GM12878 (cell line): ENCODE measurements around the gene ZNF324. TPM values are rescaled to one million over a fixed set of nuclear protein-coding genes. Genes with fewer than 3 reads are reported as not detected.

ENCODE experiments used
- ATF2 ChIP-seq: IDR thresholded peaks from 2 replicates; pipeline ENCODE4 v1.6.1; 2012; ENCODE audit warnings: low read length, inconsistent platforms
- BCL11A ChIP-seq: IDR thresholded peaks from 2 replicates; pipeline ENCODE4 v1.6.1; 2011; ENCODE audit warnings: low read depth, low read length
- CHD1 ChIP-seq: IDR thresholded peaks from 2 replicates; pipeline ENCODE4 v1.6.1; 2012; ENCODE audit warnings: low read depth, low read length, improper control_type of control experiment
- FOS ChIP-seq: IDR thresholded peaks from 3 replicates; pipeline ENCODE4 v1.6.1; 2011; ENCODE audit warnings: borderline replicate concordance; ENCODE audit not compliant: insufficient read length; ENCODE audit errors: extremely low read depth
- MEF2A ChIP-seq: IDR thresholded peaks from 2 replicates; pipeline ENCODE4 v1.6.1; 2011; ENCODE audit warnings: low read depth, mild to moderate bottlenecking, low read length, moderate library complexity; ENCODE audit not compliant: insufficient read depth
- MTA3 ChIP-seq: IDR thresholded peaks from 2 replicates; pipeline ENCODE4 v1.6.1; 2012; ENCODE audit warnings: low read length, inconsistent platforms, borderline replicate concordance
- MXI1 ChIP-seq: fragments of 150-350 bp; IDR thresholded peaks from 2 replicates; pipeline ENCODE4 v1.6.1; 2011; ENCODE audit warnings: low read depth, mild to moderate bottlenecking, inconsistent platforms, low read length, improper control_type of control experiment
- PRDM15 ChIP-seq: fragments of 450-650 bp; formaldehyde crosslinking; IDR thresholded peaks from 2 replicates; pipeline ENCODE4 v1.4.0; 2020; ENCODE audit warnings: mild to moderate bottlenecking, moderate library complexity
- RFX5 ChIP-seq: IDR thresholded peaks from 2 replicates; pipeline ENCODE4 v1.6.1; 2011; ENCODE audit warnings: low read depth, low read length, improper control_type of control experiment
- SREBF2 ChIP-seq: IDR thresholded peaks from 2 replicates; pipeline ENCODE4 v1.6.1; 2012; ENCODE audit warnings: mild to moderate bottlenecking, low read length
- TCF3 ChIP-seq: IDR thresholded peaks from 2 replicates; pipeline ENCODE4 v1.6.1; 2012; ENCODE audit warnings: low read depth, mild to moderate bottlenecking, low read length, borderline replicate concordance; ENCODE audit not compliant: insufficient read depth
- ZZZ3 ChIP-seq: IDR thresholded peaks from 2 replicates; pipeline ENCODE4 v1.6.1; 2011; ENCODE audit warnings: low read depth; ENCODE audit not compliant: control insufficient read depth, insufficient read length
- polyA plus RNA-seq, 11 experiments: library from polyadenylated mRNA; depleted of rRNA in 4 of 11; unstranded in 6 of 11; stranded (reverse) in 5 of 11; fragments of >200 nt; fragmentation: Nextera tagmentation in 4 of 11; fragmentation: Illumina TruSeq in 1 of 11; extraction: Ambion mirVana in 4 of 11; extraction: Trizol in 1 of 11; gene quantifications; 1 replicate in 1 of 11; 2 replicates in 10 of 11; pipeline versions ENCODE4 v1.2.1 to v1.2.3, GENCODE V29; 2011 to 2016; ENCODE audit warnings: inconsistent platforms in 2 of 11, missing spikeins in 2 of 11, low read depth in 1 of 11
- total RNA-seq, 4 experiments: library from RNA; depleted of rRNA in 3 of 4; stranded (reverse); fragments of >200 nt in 3 of 4; fragmentation: Illumina TruSeq in 1 of 4; extraction: Trizol in 1 of 4; gene quantifications; 2 replicates each; pipeline versions ENCODE4 v1.2.1 to v1.2.3, GENCODE V29; 2013 to 2021
- TF ChIP-seq, protein P1 (sequence below): fragments of 150-350 bp; IDR thresholded peaks from 2 replicates; pipeline ENCODE4 v1.6.1; 2014; ENCODE audit warnings: mild to moderate bottlenecking, low read depth, low read length
- TF ChIP-seq, protein P2 (sequence below): IDR thresholded peaks from 2 replicates; pipeline ENCODE4 v1.6.1; 2011; ENCODE audit warnings: borderline replicate concordance, low read depth, mild to moderate bottlenecking, moderate library complexity, mixed read lengths, low read length; ENCODE audit not compliant: insufficient read depth; ENCODE audit errors: extremely low read length
- TF ChIP-seq, protein P3 (sequence below): fragments of 450-650 bp; IDR thresholded peaks from 2 replicates; pipeline ENCODE4 v1.6.1; 2017; ENCODE audit warnings: mild to moderate bottlenecking, moderate library complexity

Gene ZNF324
- total and polyA plus RNA-seq, 10 of the 15 experiments (the other 5 are each of a cell fraction or from before 2014, with no cell fraction given), result 0.71 to 13.9 (median 7.0) TPM

- TF ChIP-seq BCL11A (no peak), CHD1 (0 out of 2 replicates have a peak, but pooled peaks have one; percentile 42), MXI1 (peak; percentile 92), ZZZ3 (no peak), SREBF2 (peak; percentile 48; the same call in 1 of the 2 replicates), MEF2A (peak; percentile 79), MTA3 (peak; percentile 27; the same call in 1 of the 2 replicates), RFX5 (no peak), FOS (no peak), ATF2 (no peak; the same call in 1 of the 2 replicates), TCF3 (peak; percentile 65), PRDM15 (CRISPR knock-in tag) (no peak)
- TF ChIP-seq, protein P1, sequence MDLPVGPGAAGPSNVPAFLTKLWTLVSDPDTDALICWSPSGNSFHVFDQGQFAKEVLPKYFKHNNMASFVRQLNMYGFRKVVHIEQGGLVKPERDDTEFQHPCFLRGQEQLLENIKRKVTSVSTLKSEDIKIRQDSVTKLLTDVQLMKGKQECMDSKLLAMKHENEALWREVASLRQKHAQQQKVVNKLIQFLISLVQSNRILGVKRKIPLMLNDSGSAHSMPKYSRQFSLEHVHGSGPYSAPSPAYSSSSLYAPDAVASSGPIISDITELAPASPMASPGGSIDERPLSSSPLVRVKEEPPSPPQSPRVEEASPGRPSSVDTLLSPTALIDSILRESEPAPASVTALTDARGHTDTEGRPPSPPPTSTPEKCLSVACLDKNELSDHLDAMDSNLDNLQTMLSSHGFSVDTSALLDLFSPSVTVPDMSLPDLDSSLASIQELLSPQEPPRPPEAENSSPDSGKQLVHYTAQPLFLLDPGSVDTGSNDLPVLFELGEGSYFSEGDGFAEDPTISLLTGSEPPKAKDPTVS, result peak; percentile 61; the same call in 1 of the 2 replicates
- TF ChIP-seq, protein P2, sequence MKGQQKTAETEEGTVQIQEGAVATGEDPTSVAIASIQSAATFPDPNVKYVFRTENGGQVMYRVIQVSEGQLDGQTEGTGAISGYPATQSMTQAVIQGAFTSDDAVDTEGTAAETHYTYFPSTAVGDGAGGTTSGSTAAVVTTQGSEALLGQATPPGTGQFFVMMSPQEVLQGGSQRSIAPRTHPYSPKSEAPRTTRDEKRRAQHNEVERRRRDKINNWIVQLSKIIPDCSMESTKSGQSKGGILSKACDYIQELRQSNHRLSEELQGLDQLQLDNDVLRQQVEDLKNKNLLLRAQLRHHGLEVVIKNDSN, result peak; percentile 28
- TF ChIP-seq, protein P3, sequence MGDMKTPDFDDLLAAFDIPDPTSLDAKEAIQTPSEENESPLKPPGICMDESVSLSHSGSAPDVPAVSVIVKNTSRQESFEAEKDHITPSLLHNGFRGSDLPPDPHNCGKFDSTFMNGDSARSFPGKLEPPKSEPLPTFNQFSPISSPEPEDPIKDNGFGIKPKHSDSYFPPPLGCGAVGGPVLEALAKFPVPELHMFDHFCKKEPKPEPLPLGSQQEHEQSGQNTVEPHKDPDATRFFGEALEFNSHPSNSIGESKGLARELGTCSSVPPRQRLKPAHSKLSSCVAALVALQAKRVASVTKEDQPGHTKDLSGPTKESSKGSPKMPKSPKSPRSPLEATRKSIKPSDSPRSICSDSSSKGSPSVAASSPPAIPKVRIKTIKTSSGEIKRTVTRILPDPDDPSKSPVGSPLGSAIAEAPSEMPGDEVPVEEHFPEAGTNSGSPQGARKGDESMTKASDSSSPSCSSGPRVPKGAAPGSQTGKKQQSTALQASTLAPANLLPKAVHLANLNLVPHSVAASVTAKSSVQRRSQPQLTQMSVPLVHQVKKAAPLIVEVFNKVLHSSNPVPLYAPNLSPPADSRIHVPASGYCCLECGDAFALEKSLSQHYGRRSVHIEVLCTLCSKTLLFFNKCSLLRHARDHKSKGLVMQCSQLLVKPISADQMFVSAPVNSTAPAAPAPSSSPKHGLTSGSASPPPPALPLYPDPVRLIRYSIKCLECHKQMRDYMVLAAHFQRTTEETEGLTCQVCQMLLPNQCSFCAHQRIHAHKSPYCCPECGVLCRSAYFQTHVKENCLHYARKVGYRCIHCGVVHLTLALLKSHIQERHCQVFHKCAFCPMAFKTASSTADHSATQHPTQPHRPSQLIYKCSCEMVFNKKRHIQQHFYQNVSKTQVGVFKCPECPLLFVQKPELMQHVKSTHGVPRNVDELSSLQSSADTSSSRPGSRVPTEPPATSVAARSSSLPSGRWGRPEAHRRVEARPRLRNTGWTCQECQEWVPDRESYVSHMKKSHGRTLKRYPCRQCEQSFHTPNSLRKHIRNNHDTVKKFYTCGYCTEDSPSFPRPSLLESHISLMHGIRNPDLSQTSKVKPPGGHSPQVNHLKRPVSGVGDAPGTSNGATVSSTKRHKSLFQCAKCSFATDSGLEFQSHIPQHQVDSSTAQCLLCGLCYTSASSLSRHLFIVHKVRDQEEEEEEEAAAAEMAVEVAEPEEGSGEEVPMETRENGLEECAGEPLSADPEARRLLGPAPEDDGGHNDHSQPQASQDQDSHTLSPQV, result 0 out of 2 replicates have a peak, but pooled peaks have one; percentile 11
These were observed 52.7 kb downstream of the ZNF324 start, which contains the start of gene ZBTB45 (continued) for GRCh38 chr19:58519355-58520256.
